Hematopoietic multipotent progenitor cell treated with erythropoietin and hydrocortisone succinate and interleukin-3 and kit ligand, for 4 days (in vitro differentiated cells): ENCODE data around the gene NAV2.

Experiments
- DNase-seq: peaks from one replicate; pipeline ENCODE4 v3.0.0-alpha.2; 2015

NAV2 gene

GRCh38 chr11:19788435-19788834 is 75.8 kb downstream of the NAV2 start:
- no peak for DNase-seq

GRCh38 chr11:19789245-19789644 is 76.6 kb downstream of the NAV2 start:
- DNase-seq, result no peak

GRCh38 chr11:19789835-19790710 is 77.4 kb downstream of the NAV2 start:
- no peak for DNase-seq

GRCh38 chr11:19790831-19791552 is 78.4 kb downstream of the NAV2 start:
- no peak for DNase-seq

GRCh38 chr11:19792510-19792909 is 79.9 kb downstream of the NAV2 start:
- DNase-seq, result no peak

- no peak for DNase-seq
Observed at GRCh38 chr11:19793326-19793725, 80.7 kb downstream of the NAV2 start.

- no peak for DNase-seq
Observed at GRCh38 chr11:19794161-19794560, 81.5 kb downstream of the NAV2 start.

- no peak for DNase-seq
Observed at GRCh38 chr11:19795082-19795481, 82.4 kb downstream of the NAV2 start.

- DNase-seq, result no peak
Observed at GRCh38 chr11:19800162-19800561, 87.5 kb downstream of the NAV2 start.

- no peak for DNase-seq
Observed at GRCh38 chr11:19800714-19801519, 88.3 kb downstream of the NAV2 start.

GRCh38 chr11:19802773-19803293 is 90.2 kb downstream of the NAV2 start:
- DNase-seq, result no peak

- no peak for DNase-seq
Observed at GRCh38 chr11:19803506-19803998, 90.9 kb downstream of the NAV2 start.

- DNase-seq, result no peak
Observed at GRCh38 chr11:19805376-19805775, 92.7 kb downstream of the NAV2 start.

GRCh38 chr11:19805827-19806226 is 93.2 kb downstream of the NAV2 start:
- DNase-seq, result no peak

- no peak for DNase-seq
Observed at GRCh38 chr11:19806251-19806650, 93.6 kb downstream of the NAV2 start.

- DNase-seq, result peak; percentile 7
Observed at GRCh38 chr11:19808076-19808911, 95.7 kb downstream of the NAV2 start.

GRCh38 chr11:19810852-19811251 is 98.2 kb downstream of the NAV2 start:
- no peak for DNase-seq

- DNase-seq, result peak; percentile 7
Observed at GRCh38 chr11:19811380-19811779, 98.7 kb downstream of the NAV2 start.

- no peak for DNase-seq
Observed at GRCh38 chr11:19812096-19812495, 99.5 kb downstream of the NAV2 start.

GRCh38 chr11:19812710-19813109 is 100.1 kb downstream of the NAV2 start:
- no peak for DNase-seq

- no peak for DNase-seq
Observed at GRCh38 chr11:19813158-19813879, 100.7 kb downstream of the NAV2 start.
